ENCODE data around the gene TIPRL.

- TF ChIP-seq SMC3 (IDR thresholded peaks at IDR 0.05) (no peak), CTCF (IDR thresholded peaks at IDR 0.05) (no peak), KDM1A (IDR thresholded peaks at IDR 0.05; ENCODE audit: low read depth) (no peak), GATA3 (IDR thresholded peaks at IDR 0.05; ENCODE audit: borderline replicate concordance) (no peak), E2F6 (IDR thresholded peaks at IDR 0.05; ENCODE audit: borderline replicate concordance, low read depth) (no peak), RCOR1 (IDR thresholded peaks at IDR 0.05; ENCODE audit: low read depth, low read length) (no peak), ZNF302 (CRISPR knock-in tag; IDR thresholded peaks at IDR 0.05) (no peak), MYC (IDR thresholded peaks at IDR 0.05; ENCODE audit: borderline replicate concordance, low read length) (no peak), EP300 (IDR thresholded peaks at IDR 0.05) (no peak), RAD21 (conservative IDR thresholded peaks at IDR 0.05 in 1 of 2, IDR thresholded peaks at IDR 0.05 in 1 of 2) (no peak), ESRRA (IDR thresholded peaks at IDR 0.05; ENCODE audit: borderline replicate concordance, low read length) (no peak), JUNB (IDR thresholded peaks at IDR 0.05) (no peak)
- TF ChIP-seq, protein P1, sequence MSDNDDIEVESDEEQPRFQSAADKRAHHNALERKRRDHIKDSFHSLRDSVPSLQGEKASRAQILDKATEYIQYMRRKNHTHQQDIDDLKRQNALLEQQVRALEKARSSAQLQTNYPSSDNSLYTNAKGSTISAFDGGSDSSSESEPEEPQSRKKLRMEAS (IDR thresholded peaks at IDR 0.05): no peak
- TF ChIP-seq, protein P2, sequence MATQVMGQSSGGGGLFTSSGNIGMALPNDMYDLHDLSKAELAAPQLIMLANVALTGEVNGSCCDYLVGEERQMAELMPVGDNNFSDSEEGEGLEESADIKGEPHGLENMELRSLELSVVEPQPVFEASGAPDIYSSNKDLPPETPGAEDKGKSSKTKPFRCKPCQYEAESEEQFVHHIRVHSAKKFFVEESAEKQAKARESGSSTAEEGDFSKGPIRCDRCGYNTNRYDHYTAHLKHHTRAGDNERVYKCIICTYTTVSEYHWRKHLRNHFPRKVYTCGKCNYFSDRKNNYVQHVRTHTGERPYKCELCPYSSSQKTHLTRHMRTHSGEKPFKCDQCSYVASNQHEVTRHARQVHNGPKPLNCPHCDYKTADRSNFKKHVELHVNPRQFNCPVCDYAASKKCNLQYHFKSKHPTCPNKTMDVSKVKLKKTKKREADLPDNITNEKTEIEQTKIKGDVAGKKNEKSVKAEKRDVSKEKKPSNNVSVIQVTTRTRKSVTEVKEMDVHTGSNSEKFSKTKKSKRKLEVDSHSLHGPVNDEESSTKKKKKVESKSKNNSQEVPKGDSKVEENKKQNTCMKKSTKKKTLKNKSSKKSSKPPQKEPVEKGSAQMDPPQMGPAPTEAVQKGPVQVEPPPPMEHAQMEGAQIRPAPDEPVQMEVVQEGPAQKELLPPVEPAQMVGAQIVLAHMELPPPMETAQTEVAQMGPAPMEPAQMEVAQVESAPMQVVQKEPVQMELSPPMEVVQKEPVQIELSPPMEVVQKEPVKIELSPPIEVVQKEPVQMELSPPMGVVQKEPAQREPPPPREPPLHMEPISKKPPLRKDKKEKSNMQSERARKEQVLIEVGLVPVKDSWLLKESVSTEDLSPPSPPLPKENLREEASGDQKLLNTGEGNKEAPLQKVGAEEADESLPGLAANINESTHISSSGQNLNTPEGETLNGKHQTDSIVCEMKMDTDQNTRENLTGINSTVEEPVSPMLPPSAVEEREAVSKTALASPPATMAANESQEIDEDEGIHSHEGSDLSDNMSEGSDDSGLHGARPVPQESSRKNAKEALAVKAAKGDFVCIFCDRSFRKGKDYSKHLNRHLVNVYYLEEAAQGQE (IDR thresholded peaks at IDR 0.05): no peak
These were observed 41.7 kb downstream of the TIPRL start for GRCh38 chr1:168220470-168220871.

Data from A549 (cell line).